GM18505 (cell line): ENCODE data around the gene COMP.
"Not testable (repeated sequence)": the region's sequence is repeated elsewhere in the genome, so short reads cannot be mapped to it uniquely, and the experiment has no call there.

Experiments used
- ATAC-seq: cut with Tn5 transposase; IDR thresholded peaks from one replicate; pipeline ENCODE4 v1.9.1; 2021; ENCODE audit not compliant: unreplicated experiment
- POLR2A ChIP-seq: IDR thresholded peaks from 4 replicates; pipeline ENCODE4 v1.6.1; 2011; ENCODE audit warnings: borderline replicate concordance; ENCODE audit not compliant: insufficient read depth, insufficient read length; ENCODE audit errors: extremely low read depth

The COMP gene

DNA sequence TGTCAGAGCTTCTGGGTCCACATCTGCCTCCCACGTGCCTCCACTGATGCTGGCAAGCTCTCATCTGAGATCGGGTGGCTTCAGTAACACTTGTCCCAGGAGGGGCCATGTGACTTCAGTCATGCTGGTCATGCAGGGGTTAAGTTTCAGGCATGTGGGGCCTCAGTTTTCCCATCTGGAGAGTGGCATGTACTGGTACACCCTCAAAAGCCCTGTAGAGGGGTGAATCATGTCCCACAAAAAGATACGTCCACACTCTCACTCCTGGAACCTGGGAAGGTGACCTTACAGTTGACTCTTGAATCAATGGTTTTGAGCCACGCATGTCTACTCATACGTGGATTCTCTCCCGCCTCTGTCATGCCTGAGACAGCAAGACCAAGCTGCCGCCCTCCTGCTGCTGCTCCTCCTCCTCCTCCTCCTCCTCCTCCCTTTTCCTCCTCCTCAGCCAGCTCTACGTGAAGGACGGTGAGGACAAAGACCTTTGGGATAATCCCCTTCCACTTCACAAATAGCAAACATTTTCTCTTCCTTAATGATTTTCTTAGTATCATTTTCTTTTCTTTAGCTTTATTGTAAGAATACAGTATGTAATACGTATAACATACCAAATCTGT is 53.7 kb downstream of the COMP start:
- no peak for ATAC-seq
- no peak for TF ChIP-seq POLR2A

DNA sequence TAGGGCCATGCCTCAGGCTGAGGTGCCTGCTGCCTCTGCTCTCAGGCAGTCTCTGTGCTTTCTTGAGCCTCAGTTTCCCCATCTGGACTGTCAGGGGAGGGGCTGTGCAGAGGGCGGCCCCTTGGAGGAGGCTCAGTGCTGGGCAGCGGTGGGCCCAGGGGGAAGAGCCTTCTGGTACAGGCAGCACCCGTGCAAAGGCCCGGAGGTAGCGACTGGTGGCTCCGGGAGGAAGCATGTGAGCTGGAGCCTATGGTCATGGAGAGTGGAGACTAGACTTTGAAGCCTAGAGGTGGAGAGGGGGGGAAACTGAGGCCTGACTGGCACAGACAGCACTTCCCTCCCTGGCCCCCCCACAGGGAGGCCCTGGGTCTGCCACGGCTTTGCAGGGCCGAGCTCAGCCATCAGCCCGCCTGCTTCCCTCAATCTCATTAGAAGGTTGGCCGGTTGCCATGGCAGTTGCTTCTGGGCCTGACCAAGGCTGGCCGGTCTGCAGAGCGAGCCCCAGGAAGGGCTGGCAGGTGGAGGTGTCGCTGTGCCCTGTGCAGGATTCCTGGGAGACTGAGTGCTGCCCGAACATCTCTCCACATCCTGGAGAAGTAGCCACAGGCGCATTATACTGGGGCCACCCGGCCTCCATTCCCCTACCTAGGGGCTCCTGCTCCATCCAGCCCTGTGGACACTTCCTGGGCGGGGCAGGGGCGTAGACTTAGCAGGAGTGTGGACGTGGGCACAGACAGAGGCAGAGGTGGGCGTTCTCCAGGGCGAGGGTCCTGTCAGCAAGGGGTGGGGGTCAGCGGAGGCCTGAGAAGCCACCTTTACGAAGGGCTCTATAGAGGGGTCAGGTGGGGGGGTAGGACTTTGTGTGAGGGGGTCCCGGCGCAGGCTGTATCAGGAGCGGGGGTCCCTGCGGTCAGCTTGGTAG is 54.4 kb downstream of the COMP start:
- TF ChIP-seq POLR2A: no peak
- no peak for ATAC-seq

DNA sequence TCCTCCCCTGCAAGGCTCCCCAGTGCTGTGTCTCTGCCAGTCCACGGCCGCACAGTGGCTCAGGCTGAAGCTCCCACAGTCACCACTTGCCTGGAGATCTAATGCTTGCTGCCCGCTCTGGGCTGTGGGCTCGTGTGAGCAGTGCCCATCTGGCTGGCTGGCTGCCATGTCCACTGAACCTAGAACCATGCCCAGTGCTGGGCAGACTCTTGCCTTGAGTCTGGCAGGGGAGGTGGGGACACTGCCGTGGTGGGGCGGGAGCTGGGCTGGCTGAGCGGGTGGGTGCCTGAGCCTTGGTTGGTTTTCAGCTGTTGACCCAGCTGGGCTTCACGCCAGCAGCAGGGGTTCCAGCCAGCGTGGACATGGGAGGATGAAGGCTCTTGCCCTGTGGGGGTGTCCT is 55.4 kb downstream of the COMP start:
- no peak for ATAC-seq
- TF ChIP-seq POLR2A: no peak

DNA sequence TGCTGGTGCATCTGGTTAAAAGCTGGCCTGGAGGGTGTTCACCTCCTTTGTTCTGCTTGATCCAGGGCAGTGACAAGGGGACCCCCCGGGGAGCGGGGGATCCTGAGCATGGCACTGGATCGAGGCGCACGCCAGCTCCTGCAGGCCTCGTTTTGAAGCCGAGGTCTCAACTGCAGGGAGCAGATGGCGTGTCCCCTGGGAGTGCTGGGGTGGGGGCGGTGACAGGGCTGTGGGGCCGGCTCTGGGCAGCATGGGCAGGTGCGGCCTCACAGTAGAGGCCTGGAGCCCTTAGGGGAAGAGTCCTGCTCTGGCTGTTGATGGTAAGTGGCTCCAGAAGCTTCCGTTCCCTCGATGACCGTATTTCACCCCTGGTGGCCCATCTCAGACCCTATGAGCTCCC is 55.8 kb downstream of the COMP start:
- no peak for TF ChIP-seq POLR2A
- ATAC-seq: no peak

DNA sequence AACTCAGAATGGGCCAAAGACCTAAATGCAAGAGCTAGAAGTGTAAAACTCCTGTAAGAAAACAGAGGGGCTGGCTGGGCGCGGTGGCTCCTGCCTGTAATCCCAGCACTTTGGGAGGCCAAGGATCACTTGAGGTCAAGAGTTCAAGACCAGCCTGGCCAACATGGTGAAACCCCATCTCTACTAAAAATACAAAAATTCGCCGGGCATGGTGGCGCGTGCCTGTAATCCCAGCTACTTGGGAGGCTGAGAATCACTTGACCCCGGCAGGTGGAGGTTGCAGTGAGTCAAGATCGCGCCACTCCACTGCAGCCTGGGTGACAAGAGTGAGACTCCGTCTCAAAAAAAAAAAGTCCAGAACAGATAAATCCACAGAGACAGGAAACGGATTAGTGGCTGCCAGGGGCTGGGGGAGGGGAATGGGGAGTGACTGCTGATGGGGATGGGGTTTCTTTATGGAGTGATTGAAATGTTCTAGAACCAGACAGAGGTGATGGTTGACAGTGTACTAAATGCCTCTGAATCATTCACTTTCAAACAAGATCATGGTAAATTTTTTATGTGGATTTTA is 57.3 kb downstream of the COMP start:
- ATAC-seq: not testable (repeated sequence)

DNA sequence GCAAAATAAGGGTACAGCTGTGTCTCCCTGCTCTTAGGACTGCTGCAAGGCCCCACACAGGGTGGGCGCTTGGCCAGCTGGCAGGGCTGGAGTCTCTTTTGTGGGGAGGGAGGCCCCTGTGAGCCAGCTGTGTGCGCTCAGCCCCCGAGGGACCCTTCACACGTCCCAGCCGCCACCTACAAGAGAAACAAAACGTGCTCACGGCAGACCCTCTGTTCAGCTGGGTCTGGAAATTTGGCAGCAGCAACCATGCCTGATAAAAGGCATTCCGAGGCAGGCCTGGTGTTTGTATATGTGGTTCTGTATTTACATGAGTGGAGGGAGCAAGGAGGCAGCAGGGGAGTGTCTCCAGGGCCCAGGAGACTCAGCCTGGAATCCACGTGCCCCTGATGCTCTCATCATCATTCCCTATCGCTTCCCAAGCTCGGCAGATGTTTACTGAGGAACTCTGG is 57.9 kb downstream of the COMP start:
- no peak for TF ChIP-seq POLR2A
- ATAC-seq: no peak
